ENCODE measurements around the gene SUMO3. TPM values are rescaled to one million over a fixed set of nuclear protein-coding genes. Genes with fewer than 3 reads are reported as not detected.

Gene SUMO3
- total RNA-seq, 1 donor from 2014 or later: 66.0 TPM

DNA sequence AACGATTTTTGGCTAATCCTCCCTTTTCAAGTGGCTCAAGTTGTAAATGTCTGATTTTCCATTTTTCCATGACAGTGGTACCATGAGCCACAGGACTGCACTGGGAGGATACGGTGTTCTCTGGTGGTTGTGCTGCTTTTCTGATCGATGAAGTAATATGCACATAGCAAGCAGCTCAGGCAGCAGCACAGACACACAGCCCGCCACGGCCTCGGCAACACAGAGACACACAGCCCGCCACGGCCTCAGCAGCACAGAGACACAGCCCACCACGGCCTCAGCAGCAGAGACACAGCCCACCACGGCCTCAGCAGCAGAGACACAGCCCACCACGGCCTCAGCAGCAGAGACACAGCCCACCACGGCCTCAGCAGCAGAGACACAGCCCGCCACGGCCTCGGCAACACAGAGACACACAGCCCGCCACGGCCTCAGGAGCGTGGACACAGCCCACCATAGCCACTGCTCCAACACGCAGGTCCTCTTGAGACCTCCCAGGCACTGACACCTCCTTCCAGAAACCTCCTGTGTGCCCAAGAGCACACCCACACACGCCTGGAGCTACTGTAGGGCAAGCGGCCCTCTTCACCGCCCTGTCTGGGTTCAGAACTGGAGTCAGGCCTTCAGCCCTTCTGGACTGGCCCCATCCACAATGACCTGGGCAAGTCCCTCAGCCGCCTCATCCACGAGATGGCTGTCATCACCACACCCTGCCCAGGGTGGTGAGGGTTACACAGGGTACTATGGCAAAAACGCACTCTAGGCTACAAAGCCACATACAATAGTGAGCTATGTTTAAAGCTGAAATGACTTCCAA is 45.2 kb upstream of the SUMO3 start:
- Mint-ChIP-seq H3K27me3 (no peaks in the 10 kb centered on the region), H3K9me3 (no peaks in the 10 kb centered on the region), H3K36me3 (ENCODE audit: low read depth) (peaks cover 68% of the 10 kb centered on the region), H3K27ac (no peak overlapping the region), H3K4me3 (no peak overlapping the region), H3K4me1 (peaks cover 42% of the 10 kb centered on the region)
- TF ChIP-seq, protein P1, sequence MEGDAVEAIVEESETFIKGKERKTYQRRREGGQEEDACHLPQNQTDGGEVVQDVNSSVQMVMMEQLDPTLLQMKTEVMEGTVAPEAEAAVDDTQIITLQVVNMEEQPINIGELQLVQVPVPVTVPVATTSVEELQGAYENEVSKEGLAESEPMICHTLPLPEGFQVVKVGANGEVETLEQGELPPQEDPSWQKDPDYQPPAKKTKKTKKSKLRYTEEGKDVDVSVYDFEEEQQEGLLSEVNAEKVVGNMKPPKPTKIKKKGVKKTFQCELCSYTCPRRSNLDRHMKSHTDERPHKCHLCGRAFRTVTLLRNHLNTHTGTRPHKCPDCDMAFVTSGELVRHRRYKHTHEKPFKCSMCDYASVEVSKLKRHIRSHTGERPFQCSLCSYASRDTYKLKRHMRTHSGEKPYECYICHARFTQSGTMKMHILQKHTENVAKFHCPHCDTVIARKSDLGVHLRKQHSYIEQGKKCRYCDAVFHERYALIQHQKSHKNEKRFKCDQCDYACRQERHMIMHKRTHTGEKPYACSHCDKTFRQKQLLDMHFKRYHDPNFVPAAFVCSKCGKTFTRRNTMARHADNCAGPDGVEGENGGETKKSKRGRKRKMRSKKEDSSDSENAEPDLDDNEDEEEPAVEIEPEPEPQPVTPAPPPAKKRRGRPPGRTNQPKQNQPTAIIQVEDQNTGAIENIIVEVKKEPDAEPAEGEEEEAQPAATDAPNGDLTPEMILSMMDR (IDR thresholded peaks at IDR 0.05): no peak
- ChIA-PET POLR2A (interaction anchor here (0.6 kb wide), 1 partner anchor 620 kb away, joined by 3 read pairs; no protein-coding TSS in a partner anchor), CTCF (no interaction called here)
- intact Hi-C loops (cut with micrococcal nuclease): no loop called here
- ATAC-seq (ENCODE audit: low read depth) (no peak), DNase-seq (no peak)

GRCh38 chr21:44858791-44859190 is 40.9 kb upstream of the SUMO3 start:
- H3K36me3 Mint-ChIP-seq (ENCODE audit: low read depth): peaks cover 82% of the 10 kb centered on the region
- DNase-seq: no peak
- H3K9me3 Mint-ChIP-seq: no peaks in the 10 kb centered on the region
- no peak overlapping the region for H3K27ac Mint-ChIP-seq
- CTCF ChIA-PET: no interaction called here
- H3K4me1 Mint-ChIP-seq: peaks cover 13% of the 10 kb centered on the region
- no peak overlapping the region for H3K4me3 Mint-ChIP-seq
- H3K27me3 Mint-ChIP-seq: no peaks in the 10 kb centered on the region
- POLR2A ChIA-PET: no interaction called here
- TF ChIP-seq, protein P1 (IDR thresholded peaks at IDR 0.05): no peak
- ATAC-seq (ENCODE audit: low read depth): no peak
- intact Hi-C loops (cut with micrococcal nuclease): no loop called here

GRCh38 chr21:44858291-44858690 is 40.4 kb upstream of the SUMO3 start:
- no peak for DNase-seq
- intact Hi-C loops (cut with micrococcal nuclease): no loop called here
- H3K9me3 Mint-ChIP-seq: no peaks in the 10 kb centered on the region
- peaks cover 82% of the 10 kb centered on the region for H3K36me3 Mint-ChIP-seq (ENCODE audit: low read depth)
- no peak overlapping the region for H3K27ac Mint-ChIP-seq
- no peak for ATAC-seq (ENCODE audit: low read depth)
- peaks cover 10% of the 10 kb centered on the region for H3K4me1 Mint-ChIP-seq
- H3K27me3 Mint-ChIP-seq: no peaks in the 10 kb centered on the region
- ChIA-PET POLR2A (interaction anchor here (0.7 to 1.0 kb wide), 2 partner anchors 30 to 34 kb away, joined by 3 read pairs; no protein-coding TSS in a partner anchor), CTCF (no interaction called here)
- no peak overlapping the region for H3K4me3 Mint-ChIP-seq
- TF ChIP-seq, protein P1 (IDR thresholded peaks at IDR 0.05): no peak

GRCh38 chr21:44857127-44857892 is 39.4 kb upstream of the SUMO3 start:
- ATAC-seq (ENCODE audit: low read depth) (no peak), DNase-seq (no peak)
- Mint-ChIP-seq H3K4me3 (no peak overlapping the region), H3K36me3 (ENCODE audit: low read depth) (peaks cover 87% of the 10 kb centered on the region), H3K27ac (no peak overlapping the region), H3K9me3 (no peaks in the 10 kb centered on the region), H3K27me3 (no peaks in the 10 kb centered on the region), H3K4me1 (peaks cover 8% of the 10 kb centered on the region)
- ChIA-PET CTCF (no interaction called here), POLR2A (interaction anchor here (0.7 to 1.0 kb wide), 3 partner anchors 16 to 35 kb away, joined by 3 read pairs; partner anchors contain the start of gene PTTG1IP)
- TF ChIP-seq, protein P1 (IDR thresholded peaks at IDR 0.05): no peak
- intact Hi-C loops (cut with micrococcal nuclease): no loop called here

DNA sequence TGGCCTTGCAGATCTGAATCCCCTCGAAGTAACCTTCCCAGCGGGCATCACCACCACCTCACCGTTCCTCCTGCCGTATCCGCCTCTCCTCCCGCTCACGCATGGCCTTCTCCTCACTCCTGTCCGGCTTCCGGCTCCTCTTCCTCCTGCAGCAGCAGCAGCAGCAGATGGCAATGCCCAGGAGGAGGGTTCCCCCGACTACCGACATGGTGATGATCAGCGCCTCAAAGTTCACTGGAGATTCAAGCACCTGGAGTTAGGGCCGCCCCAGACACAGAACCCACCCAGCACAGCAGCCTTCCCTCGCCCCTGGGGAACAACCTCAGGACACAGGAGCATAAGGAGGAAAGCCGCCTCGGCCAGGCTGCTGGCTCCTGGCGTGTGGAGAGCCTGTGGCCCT is 38.3 kb upstream of the SUMO3 start:
- ChIA-PET POLR2A (no interaction called here), CTCF (no interaction called here)
- ATAC-seq (ENCODE audit: low read depth) (no peak), DNase-seq (no peak)
- no peaks in the 10 kb centered on the region for H3K27me3 Mint-ChIP-seq
- peaks cover 8% of the 10 kb centered on the region for H3K4me1 Mint-ChIP-seq
- H3K9me3 Mint-ChIP-seq: no peaks in the 10 kb centered on the region
- TF ChIP-seq, protein P1 (IDR thresholded peaks at IDR 0.05): no peak
- no peak overlapping the region for H3K4me3 Mint-ChIP-seq
- peaks cover 90% of the 10 kb centered on the region for H3K36me3 Mint-ChIP-seq (ENCODE audit: low read depth)
- intact Hi-C loops (cut with micrococcal nuclease): no loop called here
- H3K27ac Mint-ChIP-seq: no peak overlapping the region

All from activated B cell treated with CpG ODN at 0.5 μM for 24 hours (primary cell).